Fibroblast of lung (primary cell): Measurements from ENCODE around the gene PRMT5. TPM values are rescaled to one million over a fixed set of nuclear protein-coding genes. Genes with fewer than 3 reads are reported as not detected.

Experiments
- DNase-seq, 2 donors: peaks; one replicate each; pipeline versions ENCODE4 v3.0.0 to v3.0.0-alpha.2; 2010; ENCODE audit warnings: low read depth in 2 of 2
- H2AFZ ChIP-seq: 2 replicates; pipeline ENCODE4 v1.5.1; 2012; ENCODE audit warnings: low read length, control low read depth, inconsistent platforms
- H3K27ac ChIP-seq: 2 replicates; pipeline ENCODE4 v1.5.1; 2011; ENCODE audit warnings: low read length, control low read depth; ENCODE audit not compliant: insufficient read depth
- H3K27me3 ChIP-seq: 2 replicates; pipeline ENCODE4 v1.5.1; 2011; ENCODE audit warnings: mild to moderate bottlenecking, low read length; ENCODE audit not compliant: control insufficient read depth, insufficient read depth
- H3K36me3 ChIP-seq: 2 replicates; pipeline ENCODE4 v1.5.1; 2011; ENCODE audit warnings: low read length; ENCODE audit not compliant: control insufficient read depth, insufficient read depth
- H3K4me1 ChIP-seq: 2 replicates; pipeline ENCODE4 v1.5.1; 2011; ENCODE audit warnings: low read length; ENCODE audit not compliant: control insufficient read depth, insufficient read depth; ENCODE audit errors: extremely low read depth
- H3K4me2 ChIP-seq: 2 replicates; pipeline ENCODE4 v1.5.1; 2011; ENCODE audit warnings: low read length, control low read depth; ENCODE audit not compliant: insufficient read depth; ENCODE audit errors: extremely low read depth
- H3K4me3 ChIP-seq, 4 experiments: fragments of 200-600 bp in 1 of 4; sonication (generic) in 1 of 4; replicated peaks in 1 of 4; 2 replicates each; pipeline ENCODE4 v1.5.1; 2011 to 2016; ENCODE audit warnings: low read length in 4 of 4, low read depth in 3 of 4, mild to moderate bottlenecking in 3 of 4, control low read depth in 2 of 4, inconsistent platforms in 1 of 4, mixed read lengths in 1 of 4; ENCODE audit not compliant: insufficient read depth in 1 of 4; ENCODE audit errors: control extremely low read depth in 1 of 4
- H3K79me2 ChIP-seq: 2 replicates; pipeline ENCODE4 v1.5.1; 2012; ENCODE audit warnings: mild to moderate bottlenecking, low read length, inconsistent platforms; ENCODE audit not compliant: control insufficient read depth, insufficient read depth
- H3K9ac ChIP-seq: 2 replicates; pipeline ENCODE4 v1.5.1; 2011; ENCODE audit warnings: mild to moderate bottlenecking, low read length, control low read depth; ENCODE audit not compliant: insufficient read depth
- H3K9me3 ChIP-seq: 2 replicates; pipeline ENCODE4 v1.5.1; 2012; ENCODE audit warnings: low read depth, low read length; ENCODE audit not compliant: control insufficient read depth, insufficient read depth
- H4K20me1 ChIP-seq: 2 replicates; pipeline ENCODE4 v1.5.1; 2011; ENCODE audit warnings: low read length; ENCODE audit not compliant: control insufficient read depth, insufficient read depth; ENCODE audit errors: extremely low read depth
- EZH2 ChIP-seq: IDR thresholded peaks from 2 replicates; pipeline ENCODE4 v1.5.1; 2012; ENCODE audit warnings: low read length, control low read depth, mild to moderate bottlenecking; ENCODE audit errors: missing control alignments
- polyA plus RNA-seq, 2 donors: library from polyadenylated mRNA; depleted of rRNA in 1 of 2; stranded (reverse) in 1 of 2; unstranded in 1 of 2; fragments of >200 nt; gene quantifications; 2 replicates each; pipeline ENCODE4 v1.2.1, GENCODE V29; 2011 to 2012; ENCODE audit warnings: missing spikeins in 1 of 2
- total RNA-seq: library from RNA; depleted of rRNA; stranded (reverse); fragments of >200 nt; gene quantifications from 2 replicates; pipeline ENCODE4 v1.2.1, GENCODE V29; 2014
- TF ChIP-seq, protein P1 (sequence below), 2 donors: IDR thresholded peaks in 1 of 2; conservative IDR thresholded peaks in 1 of 2; 1 replicate in 1 of 2; 2 replicates in 1 of 2; pipeline ENCODE4 v1.5.1; 2011 to 2012; ENCODE audit warnings: low read length in 2 of 2, control low read depth in 1 of 2, inconsistent platforms in 1 of 2, low read depth in 1 of 2, mild to moderate bottlenecking in 1 of 2

Gene PRMT5
- total and polyA plus RNA-seq, 2 donors (not counting 1 experiment from before 2014, with no cell fraction given) = 54.8 to 91.7 TPM

DNA sequence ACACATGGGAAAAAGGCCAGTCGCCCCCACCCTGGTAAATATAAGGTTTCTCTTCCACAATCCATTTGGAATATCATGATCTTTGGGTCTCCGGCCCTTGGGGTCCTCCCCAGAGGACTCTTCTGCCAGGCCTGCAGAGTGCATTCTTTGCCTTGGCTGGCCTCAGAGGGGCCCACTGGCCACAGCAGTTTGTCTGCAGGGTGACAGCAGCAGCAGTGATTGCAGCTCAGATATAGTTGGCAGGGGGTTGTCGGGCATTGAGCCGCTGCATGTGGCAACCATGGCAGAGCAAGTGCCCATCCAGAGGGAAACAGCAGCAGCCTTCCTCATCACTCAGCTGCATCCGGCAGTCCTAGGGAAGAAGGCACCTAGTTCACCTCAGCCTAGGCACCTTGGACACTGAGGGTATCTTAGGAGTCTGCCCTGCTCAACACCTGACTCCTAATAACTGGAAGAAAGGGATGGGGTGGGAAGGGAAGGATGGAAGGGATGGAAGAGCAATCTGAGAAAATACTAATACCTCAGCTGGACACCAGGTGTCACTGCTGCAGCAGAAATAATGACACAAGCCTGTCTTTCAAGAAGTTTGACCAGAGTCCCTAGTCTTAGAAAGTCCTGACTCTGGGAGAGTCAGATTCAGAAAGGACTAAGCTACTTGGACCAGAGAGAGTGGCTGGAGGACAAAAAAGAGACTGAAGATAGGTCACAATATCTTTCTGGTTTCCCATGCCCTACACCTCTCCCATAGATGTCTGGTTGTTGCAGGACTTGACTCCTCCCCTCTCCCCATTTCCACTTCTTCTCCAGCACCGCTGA lies 44.2 kb upstream of the PRMT5 start:
- no peak overlapping the region for H2AFZ ChIP-seq
- peak overlapping the region; percentile 15 for H3K27ac ChIP-seq
- no peak overlapping the region for H3K9ac ChIP-seq
- peaks cover 17% of the 10 kb centered on the region for H3K36me3 ChIP-seq
- DNase-seq = peak; percentile 43 to 78
- no peak overlapping the region for H3K4me3 ChIP-seq
- H3K4me1 ChIP-seq = peaks cover 35% of the 10 kb centered on the region
- no peaks in the 10 kb centered on the region for H3K27me3 ChIP-seq
- no peaks in the 10 kb centered on the region for H3K9me3 ChIP-seq
- no peaks in the 10 kb centered on the region for H4K20me1 ChIP-seq
- H3K79me2 ChIP-seq = peaks cover 3% of the 10 kb centered on the region
- no peak overlapping the region for H3K4me2 ChIP-seq
- TF ChIP-seq EZH2 = no peak
- TF ChIP-seq, protein P1, sequence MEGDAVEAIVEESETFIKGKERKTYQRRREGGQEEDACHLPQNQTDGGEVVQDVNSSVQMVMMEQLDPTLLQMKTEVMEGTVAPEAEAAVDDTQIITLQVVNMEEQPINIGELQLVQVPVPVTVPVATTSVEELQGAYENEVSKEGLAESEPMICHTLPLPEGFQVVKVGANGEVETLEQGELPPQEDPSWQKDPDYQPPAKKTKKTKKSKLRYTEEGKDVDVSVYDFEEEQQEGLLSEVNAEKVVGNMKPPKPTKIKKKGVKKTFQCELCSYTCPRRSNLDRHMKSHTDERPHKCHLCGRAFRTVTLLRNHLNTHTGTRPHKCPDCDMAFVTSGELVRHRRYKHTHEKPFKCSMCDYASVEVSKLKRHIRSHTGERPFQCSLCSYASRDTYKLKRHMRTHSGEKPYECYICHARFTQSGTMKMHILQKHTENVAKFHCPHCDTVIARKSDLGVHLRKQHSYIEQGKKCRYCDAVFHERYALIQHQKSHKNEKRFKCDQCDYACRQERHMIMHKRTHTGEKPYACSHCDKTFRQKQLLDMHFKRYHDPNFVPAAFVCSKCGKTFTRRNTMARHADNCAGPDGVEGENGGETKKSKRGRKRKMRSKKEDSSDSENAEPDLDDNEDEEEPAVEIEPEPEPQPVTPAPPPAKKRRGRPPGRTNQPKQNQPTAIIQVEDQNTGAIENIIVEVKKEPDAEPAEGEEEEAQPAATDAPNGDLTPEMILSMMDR (conservative IDR thresholded peaks at IDR 0.05 in 1 of 2, IDR thresholded peaks at IDR 0.05 in 1 of 2; ENCODE audit: low read depth in 1 of 2, low read length in 2 of 2) = peak; percentile 72 to 75

DNA sequence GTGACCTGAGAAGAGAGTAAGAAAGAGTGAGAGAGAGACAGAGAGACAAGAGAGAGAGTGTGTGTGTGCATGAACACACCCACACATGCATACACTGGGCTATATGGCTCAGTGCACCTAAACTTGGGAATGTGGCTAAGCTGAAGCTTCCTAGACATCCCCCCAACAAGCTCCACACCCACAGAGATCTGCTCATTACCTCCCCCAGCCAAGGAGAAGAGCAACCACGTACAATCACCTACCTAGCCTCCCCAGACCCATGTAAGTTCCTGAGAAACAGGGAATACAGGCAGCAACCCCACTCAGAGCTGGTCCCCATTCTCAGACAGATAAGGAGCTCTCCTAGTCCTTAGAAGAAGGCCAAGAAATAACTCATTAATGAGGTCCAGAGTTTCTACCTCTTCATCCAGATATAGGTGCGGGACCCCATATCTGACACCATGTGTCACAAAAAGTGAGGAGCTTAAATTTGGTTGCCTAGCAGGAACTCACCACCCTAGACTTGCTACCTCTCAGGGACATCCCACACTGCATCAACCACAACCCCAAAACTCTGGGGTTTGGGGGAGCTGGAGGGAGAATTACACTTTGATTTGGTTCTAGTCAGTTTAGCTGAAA lies 43.2 kb upstream of the PRMT5 start:
- no peak for TF ChIP-seq EZH2
- TF ChIP-seq, protein P1 (conservative IDR thresholded peaks at IDR 0.05 in 1 of 2, IDR thresholded peaks at IDR 0.05 in 1 of 2; ENCODE audit: low read depth in 1 of 2, low read length in 2 of 2) = no peak
- Histone ChIP-seq H3K36me3 (peaks cover 16% of the 10 kb centered on the region), H3K4me3 (no peak overlapping the region), H3K9ac (no peak overlapping the region), H4K20me1 (no peaks in the 10 kb centered on the region), H3K27ac (no peak overlapping the region), H3K4me2 (no peak overlapping the region), H3K79me2 (no peaks in the 10 kb centered on the region), H3K4me1 (peaks cover 29% of the 10 kb centered on the region), H3K27me3 (no peaks in the 10 kb centered on the region), H2AFZ (no peak overlapping the region), H3K9me3 (no peaks in the 10 kb centered on the region)
- DNase-seq = no peak

DNA sequence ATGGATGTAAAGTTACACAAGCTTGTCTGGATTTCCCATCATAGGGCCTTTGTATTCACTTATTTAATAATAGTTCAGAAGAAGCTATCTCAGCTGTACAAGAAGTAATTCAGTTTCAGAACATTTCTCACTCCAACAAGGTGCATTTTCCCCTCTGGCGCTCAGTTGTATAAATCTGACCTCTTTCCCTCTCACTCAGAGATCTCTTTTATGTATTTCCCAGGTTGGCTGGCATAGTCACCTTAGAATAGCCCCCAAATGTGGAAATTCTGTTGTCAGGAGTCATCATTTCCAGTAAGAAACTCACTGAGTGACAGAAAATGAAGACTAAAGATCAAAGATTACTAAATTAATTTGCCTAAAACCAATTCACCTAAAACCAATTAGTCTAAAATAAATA lies 42.0 kb upstream of the PRMT5 start:
- no peak overlapping the region for H2AFZ ChIP-seq
- H3K27ac ChIP-seq = no peak overlapping the region
- no peaks in the 10 kb centered on the region for H4K20me1 ChIP-seq
- no peak for DNase-seq
- H3K79me2 ChIP-seq = no peaks in the 10 kb centered on the region
- H3K4me2 ChIP-seq = no peak overlapping the region
- no peaks in the 10 kb centered on the region for H3K9me3 ChIP-seq
- TF ChIP-seq, protein P1 (conservative IDR thresholded peaks at IDR 0.05 in 1 of 2, IDR thresholded peaks at IDR 0.05 in 1 of 2; ENCODE audit: low read depth in 1 of 2, low read length in 2 of 2) = no peak
- no peak for TF ChIP-seq EZH2
- no peaks in the 10 kb centered on the region for H3K27me3 ChIP-seq
- H3K4me1 ChIP-seq = peaks cover 16% of the 10 kb centered on the region
- H3K9ac ChIP-seq = no peak overlapping the region
- no peak overlapping the region for H3K4me3 ChIP-seq
- H3K36me3 ChIP-seq = peaks cover 14% of the 10 kb centered on the region
